Brain microvascular endothelial cell (primary cell): ENCODE results near the gene STARD3.

ENCODE experiments used
- DNase-seq: peaks from one replicate; pipeline ENCODE4 v3.0.0-alpha.2; 2020
- H3K27ac ChIP-seq: fragments of 250-450 bp; sonication (Bioruptor Pico); 2 replicates; pipeline ENCODE4 v1.5.1; 2020; ENCODE audit warnings: mild to moderate bottlenecking, moderate library complexity
- H3K27me3 ChIP-seq: fragments of 250-450 bp; sonication (Bioruptor Pico); replicated peaks from 2 replicates; pipeline ENCODE4 v1.5.1; 2020; ENCODE audit warnings: mild to moderate bottlenecking
- H3K36me3 ChIP-seq: fragments of 250-450 bp; sonication (Bioruptor Pico); replicated peaks from 2 replicates; pipeline ENCODE4 v1.5.1; 2020; ENCODE audit warnings: mild to moderate bottlenecking
- H3K4me3 ChIP-seq: 2 replicates; pipeline ENCODE4 v1.5.1; 2011; ENCODE audit warnings: low read depth, mild to moderate bottlenecking, control low read depth, low read length, moderate library complexity
- in situ Hi-C: cut with HindIII; loops from 2 replicates; pipeline ENCODE4 v1.10.0; 2017; ENCODE audit warnings: low sequenced_read_pairs, low pct_ligation_motif_present
- TF ChIP-seq, protein P1 (sequence below): IDR thresholded peaks from 2 replicates; pipeline ENCODE4 v1.5.1; 2011; ENCODE audit warnings: low read depth, mild to moderate bottlenecking, moderate library complexity, low read length, control low read depth, inconsistent platforms; ENCODE audit errors: missing control alignments

The STARD3 gene

GRCh38 chr17:39631403-39631802 lies 5.5 kb upstream of the STARD3 start:
- Histone ChIP-seq H3K4me3 (no peak overlapping the region), H3K27ac (no peak overlapping the region), H3K36me3 (no peaks in the 10 kb centered on the region), H3K27me3 (peaks cover 46% of the 10 kb centered on the region)
- in situ Hi-C loops: no loop called here
- DNase-seq: no peak
- TF ChIP-seq, protein P1, sequence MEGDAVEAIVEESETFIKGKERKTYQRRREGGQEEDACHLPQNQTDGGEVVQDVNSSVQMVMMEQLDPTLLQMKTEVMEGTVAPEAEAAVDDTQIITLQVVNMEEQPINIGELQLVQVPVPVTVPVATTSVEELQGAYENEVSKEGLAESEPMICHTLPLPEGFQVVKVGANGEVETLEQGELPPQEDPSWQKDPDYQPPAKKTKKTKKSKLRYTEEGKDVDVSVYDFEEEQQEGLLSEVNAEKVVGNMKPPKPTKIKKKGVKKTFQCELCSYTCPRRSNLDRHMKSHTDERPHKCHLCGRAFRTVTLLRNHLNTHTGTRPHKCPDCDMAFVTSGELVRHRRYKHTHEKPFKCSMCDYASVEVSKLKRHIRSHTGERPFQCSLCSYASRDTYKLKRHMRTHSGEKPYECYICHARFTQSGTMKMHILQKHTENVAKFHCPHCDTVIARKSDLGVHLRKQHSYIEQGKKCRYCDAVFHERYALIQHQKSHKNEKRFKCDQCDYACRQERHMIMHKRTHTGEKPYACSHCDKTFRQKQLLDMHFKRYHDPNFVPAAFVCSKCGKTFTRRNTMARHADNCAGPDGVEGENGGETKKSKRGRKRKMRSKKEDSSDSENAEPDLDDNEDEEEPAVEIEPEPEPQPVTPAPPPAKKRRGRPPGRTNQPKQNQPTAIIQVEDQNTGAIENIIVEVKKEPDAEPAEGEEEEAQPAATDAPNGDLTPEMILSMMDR: no peak

- in situ Hi-C loops: no loop called here
- no peak overlapping the region for H3K4me3 ChIP-seq
- TF ChIP-seq, protein P1: no peak
- H3K36me3 ChIP-seq: no peaks in the 10 kb centered on the region
- no peak for DNase-seq
- H3K27ac ChIP-seq: no peak overlapping the region
- H3K27me3 ChIP-seq: peaks cover 36% of the 10 kb centered on the region
Measured at GRCh38 chr17:39632153-39632941, 4.6 kb upstream of the STARD3 start.

DNA sequence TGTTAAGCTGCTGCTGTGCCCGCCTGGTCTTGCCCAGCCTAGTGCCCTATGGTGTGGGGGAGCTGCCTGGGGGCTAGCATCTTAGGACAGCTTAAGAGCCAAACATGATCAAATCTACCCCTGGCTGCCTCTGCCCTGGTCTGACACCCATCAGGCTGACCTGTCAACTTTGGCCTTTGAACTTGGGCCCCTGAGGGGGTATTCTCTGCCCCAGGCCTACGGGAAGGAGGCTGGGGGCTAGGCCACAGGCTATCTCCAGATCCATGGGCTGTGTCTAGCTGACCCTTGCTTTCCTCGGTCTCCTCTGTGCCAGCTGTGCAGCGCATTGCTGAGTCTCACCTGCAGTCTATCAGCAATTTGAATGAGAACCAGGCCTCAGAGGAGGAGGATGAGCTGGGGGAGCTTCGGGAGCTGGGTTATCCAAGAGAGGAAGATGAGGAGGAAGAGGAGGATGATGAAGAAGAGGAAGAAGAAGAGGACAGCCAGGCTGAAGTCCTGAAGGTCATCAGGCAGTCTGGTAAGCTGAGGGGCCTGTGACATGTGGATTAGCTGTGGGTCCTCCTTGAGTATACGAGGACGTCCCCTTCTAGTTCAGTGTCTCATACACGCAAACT lies 3.3 kb upstream of the STARD3 start:
- DNase-seq: no peak
- H3K36me3 ChIP-seq: no peaks in the 10 kb centered on the region
- peaks cover 25% of the 10 kb centered on the region for H3K27me3 ChIP-seq
- H3K4me3 ChIP-seq: no peak overlapping the region
- in situ Hi-C loops: no loop called here
- H3K27ac ChIP-seq: no peak overlapping the region
- TF ChIP-seq, protein P1: no peak

GRCh38 chr17:39634384-39634871 lies 2.5 kb upstream of the STARD3 start:
- Histone ChIP-seq H3K36me3 (no peaks in the 10 kb centered on the region), H3K4me3 (no peak overlapping the region)
- in situ Hi-C loops: no loop called here

DNA sequence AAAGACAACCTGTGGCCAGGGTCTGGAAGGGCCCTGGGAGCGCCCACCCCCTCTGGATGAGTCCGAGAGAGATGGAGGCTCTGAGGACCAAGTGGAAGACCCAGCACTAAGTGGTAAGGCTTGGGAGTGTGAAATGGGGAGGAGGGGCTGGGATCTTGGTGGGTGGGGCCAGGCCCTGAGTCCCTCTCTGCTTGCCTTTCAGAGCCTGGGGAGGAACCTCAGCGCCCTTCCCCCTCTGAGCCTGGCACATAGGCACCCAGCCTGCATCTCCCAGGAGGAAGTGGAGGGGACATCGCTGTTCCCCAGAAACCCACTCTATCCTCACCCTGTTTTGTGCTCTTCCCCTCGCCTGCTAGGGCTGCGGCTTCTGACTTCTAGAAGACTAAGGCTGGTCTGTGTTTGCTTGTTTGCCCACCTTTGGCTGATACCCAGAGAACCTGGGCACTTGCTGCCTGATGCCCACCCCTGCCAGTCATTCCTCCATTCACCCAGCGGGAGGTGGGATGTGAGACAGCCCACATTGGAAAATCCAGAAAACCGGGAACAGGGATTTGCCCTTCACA lies 1.2 kb upstream of the STARD3 start:
- Histone ChIP-seq H3K27me3 (peaks cover 14% of the 10 kb centered on the region), H3K36me3 (no peaks in the 10 kb centered on the region), H3K4me3 (no peak overlapping the region), H3K27ac (no peak overlapping the region)
- TF ChIP-seq, protein P1: no peak
- DNase-seq: no peak
- in situ Hi-C loops: no loop called here

More at GRCh38 chr17:39634384-39634871, 2.5 kb upstream of the STARD3 start:
- Histone ChIP-seq H3K27ac (no peak overlapping the region), H3K27me3 (peaks cover 20% of the 10 kb centered on the region)
- TF ChIP-seq, protein P1: peak; percentile 68
- peak; percentile 28 for DNase-seq
